Activated T-cell treated with anti-CD3 and anti-CD28 coated beads, Interleukin-2, amount 50 U/mL, for 72 hours (primary cell): ENCODE results near the gene ITPR3. TPM values are rescaled to one million over a fixed set of nuclear protein-coding genes. Genes with fewer than 3 reads are reported as not detected.

Experiments used
- ATAC-seq, 2 donors: fragments of 150-1000 bp; cut with Tn5 transposase; replicated peaks in 1 of 2; 2 replicates each; pipeline ENCODE4 v1.10.0; 2021; ENCODE audit warnings: moderate library complexity in 2 of 2, mild to moderate bottlenecking in 1 of 2
- DNase-seq, 2 donors: peaks; one replicate each; pipeline ENCODE4 v3.0.0; 2021 to 2022; ENCODE audit warnings: mixed read lengths in 1 of 2
- H3K27ac Mint-ChIP-seq: one replicate; pipeline ENCODE4 v1.8.0; 2022; ENCODE audit warnings: mild to moderate bottlenecking, moderate library complexity, mixed read lengths
- H3K27me3 Mint-ChIP-seq: one replicate; pipeline ENCODE4 v1.8.0; 2022; ENCODE audit warnings: low read depth, mixed read lengths
- H3K36me3 Mint-ChIP-seq, 2 donors: one replicate each; pipeline ENCODE4 v1.8.0; 2022; ENCODE audit warnings: mixed read lengths in 2 of 2, mild to moderate bottlenecking in 1 of 2; ENCODE audit not compliant: insufficient read depth in 2 of 2
- H3K4me1 Mint-ChIP-seq: one replicate; pipeline ENCODE4 v1.8.0; 2022; ENCODE audit warnings: low read depth, mixed read lengths
- H3K4me3 Mint-ChIP-seq, 2 donors: one replicate each; pipeline ENCODE4 v1.8.0; 2022; ENCODE audit warnings: mild to moderate bottlenecking in 2 of 2, mixed read lengths in 2 of 2, moderate library complexity in 2 of 2
- H3K9me3 Mint-ChIP-seq, 2 donors: one replicate each; pipeline ENCODE4 v1.8.0; 2022; ENCODE audit warnings: mixed read lengths in 2 of 2
- total RNA-seq, 2 donors: library from RNA; stranded (reverse); gene quantifications; one replicate each; pipeline ENCODE4 v1.2.3, GENCODE V29; 2022

ITPR3 gene
- total RNA-seq, 2 donors from 2014 or later: 49.9 to 52.5 TPM

GRCh38 chr6:33702345-33702977, 81.3 kb downstream of the ITPR3 start:
- peaks cover 2 to 4% of the 10 kb centered on the region in 2 donors for H3K36me3 Mint-ChIP-seq
- no peaks in the 10 kb centered on the region for H3K27me3 Mint-ChIP-seq
- H3K27ac Mint-ChIP-seq: peak overlapping the region; percentile 7
- DNase-seq (peak; percentile 28 to 62), ATAC-seq (peak; percentile 48 to 82)
- H3K4me1 Mint-ChIP-seq: peaks cover 36% of the 10 kb centered on the region
- no peak overlapping the region for H3K4me3 Mint-ChIP-seq
- H3K9me3 Mint-ChIP-seq: no peaks in the 10 kb centered on the region

- DNase-seq: no peak
- Mint-ChIP-seq H3K36me3 (peaks cover 4 to 9% of the 10 kb centered on the region in 2 donors), H3K9me3 (no peaks in the 10 kb centered on the region), H3K4me3 (no peak overlapping the region), H3K27me3 (no peaks in the 10 kb centered on the region), H3K4me1 (peaks cover 38% of the 10 kb centered on the region), H3K27ac (no peak overlapping the region)
- ATAC-seq: no peak
Measured at GRCh38 chr6:33704215-33705066, 83.3 kb downstream of the ITPR3 start.

GRCh38 chr6:33705268-33705885, 84.3 kb downstream of the ITPR3 start:
- no peaks in the 10 kb centered on the region for H3K27me3 Mint-ChIP-seq
- H3K4me1 Mint-ChIP-seq: peaks cover 38% of the 10 kb centered on the region
- ATAC-seq (no peak), DNase-seq (no peak)
- H3K4me3 Mint-ChIP-seq: no peak overlapping the region
- H3K9me3 Mint-ChIP-seq: no peaks in the 10 kb centered on the region
- peaks cover 7 to 18% of the 10 kb centered on the region in 2 donors for H3K36me3 Mint-ChIP-seq
- no peak overlapping the region for H3K27ac Mint-ChIP-seq

GRCh38 chr6:33705955-33706725, 85.0 kb downstream of the ITPR3 start:
- no peak overlapping the region for H3K27ac Mint-ChIP-seq
- no peaks in the 10 kb centered on the region for H3K27me3 Mint-ChIP-seq
- H3K9me3 Mint-ChIP-seq: no peaks in the 10 kb centered on the region
- DNase-seq: no peak
- no peak for ATAC-seq
- H3K4me1 Mint-ChIP-seq: peaks cover 41% of the 10 kb centered on the region
- peaks cover 7 to 20% of the 10 kb centered on the region in 2 donors for H3K36me3 Mint-ChIP-seq
- H3K4me3 Mint-ChIP-seq: no peak overlapping the region

GRCh38 chr6:33707771-33708170, 86.6 kb downstream of the ITPR3 start:
- Mint-ChIP-seq H3K27me3 (no peaks in the 10 kb centered on the region), H3K27ac (peak overlapping the region; percentile 6), H3K9me3 (no peaks in the 10 kb centered on the region), H3K4me1 (peaks cover 41% of the 10 kb centered on the region), H3K4me3 (no peak overlapping the region), H3K36me3 (peaks cover 7 to 18% of the 10 kb centered on the region in 2 donors)
- ATAC-seq (no peak), DNase-seq (no peak)

- peak overlapping the region in 1 of 2 donors; percentile 0 for H3K4me3 Mint-ChIP-seq
Measured at GRCh38 chr6:33708516-33709204, 87.5 kb downstream of the ITPR3 start.

GRCh38 chr6:33709605-33710295, 88.6 kb downstream of the ITPR3 start:
- no peak for DNase-seq
- Mint-ChIP-seq H3K4me1 (peaks cover 40% of the 10 kb centered on the region), H3K9me3 (no peaks in the 10 kb centered on the region), H3K27me3 (no peaks in the 10 kb centered on the region), H3K36me3 (peaks cover 3 to 18% of the 10 kb centered on the region in 2 donors), H3K27ac (peak overlapping the region; percentile 99), H3K4me3 (peak overlapping the region; percentile 97 to 99)
- no peak for ATAC-seq

More at GRCh38 chr6:33708516-33709204, 87.5 kb downstream of the ITPR3 start:
- H3K9me3 Mint-ChIP-seq: no peaks in the 10 kb centered on the region
- H3K27me3 Mint-ChIP-seq: no peaks in the 10 kb centered on the region
- ATAC-seq: no peak
- DNase-seq: no peak
- peaks cover 6 to 18% of the 10 kb centered on the region in 2 donors for H3K36me3 Mint-ChIP-seq
- H3K4me1 Mint-ChIP-seq: peaks cover 40% of the 10 kb centered on the region
- no peak overlapping the region for H3K27ac Mint-ChIP-seq

- peak overlapping the region; percentile 99 for H3K27ac Mint-ChIP-seq
- H3K36me3 Mint-ChIP-seq: peaks cover 3 to 18% of the 10 kb centered on the region in 2 donors
- H3K9me3 Mint-ChIP-seq: no peaks in the 10 kb centered on the region
- peaks cover 40% of the 10 kb centered on the region for H3K4me1 Mint-ChIP-seq
- no peaks in the 10 kb centered on the region for H3K27me3 Mint-ChIP-seq
- peak overlapping the region; percentile 97 to 99 for H3K4me3 Mint-ChIP-seq
- DNase-seq (no peak), ATAC-seq (no peak)
Measured at GRCh38 chr6:33710296-33711121, 89.4 kb downstream of the ITPR3 start.

- DNase-seq (peak; percentile 97 to 98), ATAC-seq (peak; percentile 97 to 98)
- peak within 1 kb of the TSS; percentile 99 for H3K27ac Mint-ChIP-seq
- H3K9me3 Mint-ChIP-seq: no peaks in the 10 kb centered on the region
- H3K4me3 Mint-ChIP-seq: peak within 1 kb of the TSS; percentile 97 to 99
- no peaks in the 10 kb centered on the region for H3K27me3 Mint-ChIP-seq
- H3K36me3 Mint-ChIP-seq: peaks cover 3 to 18% of the 10 kb centered on the region in 2 donors
- peaks cover 40% of the 10 kb centered on the region for H3K4me1 Mint-ChIP-seq
Measured at GRCh38 chr6:33711140-33712129, 90.3 kb downstream of the ITPR3 start, which contains the start of gene UQCC2. Gene UQCC2 (minus strand): TSS chr6:33711700. CDS start chr6:33711686, 14 bp downstream.

- no peak for ATAC-seq
- Mint-ChIP-seq H3K27ac (no peak overlapping the region), H3K4me1 (peaks cover 34% of the 10 kb centered on the region), H3K27me3 (no peaks in the 10 kb centered on the region), H3K9me3 (no peaks in the 10 kb centered on the region), H3K36me3 (peaks cover 3 to 18% of the 10 kb centered on the region in 2 donors), H3K4me3 (no peak overlapping the region)
- DNase-seq: no peak
Measured at GRCh38 chr6:33712914-33713313, 91.8 kb downstream of the ITPR3 start.
